ENCODE results near the gene TAS1R1. TPM values are rescaled to one million over a fixed set of nuclear protein-coding genes. Genes with fewer than 3 reads are reported as not detected.
A peak's percentile ranks its signal among the peaks of the same experiment; 100 is the strongest.

Gene TAS1R1
- total and polyA plus RNA-seq, 9 of the 15 experiments (the other 6 are each of a cell fraction or from before 2014, with no cell fraction given) = 0.06 TPM; not detected in 8

- 0 out of 2 replicates have a peak, but pooled peaks have one; percentile 38 for TF ChIP-seq HBP1 (CRISPR knock-in tag; IDR thresholded peaks at IDR 0.05)
- no peak; the same call in 1 of the 2 replicates for TF ChIP-seq KLF13 (tag; IDR thresholded peaks at IDR 0.05; ENCODE audit: borderline replicate concordance, low read depth)
- TF ChIP-seq HLTF (IDR thresholded peaks at IDR 0.05) = no peak
- no peak for TF ChIP-seq GTF3C2 (IDR thresholded peaks at IDR 0.05; ENCODE audit: borderline replicate concordance, extremely low read depth, insufficient read length)
- TF ChIP-seq ZNF639 (CRISPR knock-in tag; conservative IDR thresholded peaks at IDR 0.05 in 1 of 2, IDR thresholded peaks at IDR 0.05 in 1 of 2) = peak in 1 of 2 experiments; percentile 88; a peak in 2 of 4 replicates
- peak; percentile 55 for TF ChIP-seq ETV1 (tag; conservative IDR thresholded peaks at IDR 0.05; ENCODE audit: low read depth)
- TF ChIP-seq FUS (optimal IDR thresholded peaks at IDR 0.05; ENCODE audit: low read depth, low read length) = no peak
- TF ChIP-seq ZNF740 (CRISPR knock-in tag; IDR thresholded peaks at IDR 0.05) = no peak
- TF ChIP-seq ZNF740 (tag; IDR thresholded peaks at IDR 0.05) = peak in 1 of 2 experiments; percentile 53; a peak in 1 of 4 replicates
- TF ChIP-seq, protein P1, sequence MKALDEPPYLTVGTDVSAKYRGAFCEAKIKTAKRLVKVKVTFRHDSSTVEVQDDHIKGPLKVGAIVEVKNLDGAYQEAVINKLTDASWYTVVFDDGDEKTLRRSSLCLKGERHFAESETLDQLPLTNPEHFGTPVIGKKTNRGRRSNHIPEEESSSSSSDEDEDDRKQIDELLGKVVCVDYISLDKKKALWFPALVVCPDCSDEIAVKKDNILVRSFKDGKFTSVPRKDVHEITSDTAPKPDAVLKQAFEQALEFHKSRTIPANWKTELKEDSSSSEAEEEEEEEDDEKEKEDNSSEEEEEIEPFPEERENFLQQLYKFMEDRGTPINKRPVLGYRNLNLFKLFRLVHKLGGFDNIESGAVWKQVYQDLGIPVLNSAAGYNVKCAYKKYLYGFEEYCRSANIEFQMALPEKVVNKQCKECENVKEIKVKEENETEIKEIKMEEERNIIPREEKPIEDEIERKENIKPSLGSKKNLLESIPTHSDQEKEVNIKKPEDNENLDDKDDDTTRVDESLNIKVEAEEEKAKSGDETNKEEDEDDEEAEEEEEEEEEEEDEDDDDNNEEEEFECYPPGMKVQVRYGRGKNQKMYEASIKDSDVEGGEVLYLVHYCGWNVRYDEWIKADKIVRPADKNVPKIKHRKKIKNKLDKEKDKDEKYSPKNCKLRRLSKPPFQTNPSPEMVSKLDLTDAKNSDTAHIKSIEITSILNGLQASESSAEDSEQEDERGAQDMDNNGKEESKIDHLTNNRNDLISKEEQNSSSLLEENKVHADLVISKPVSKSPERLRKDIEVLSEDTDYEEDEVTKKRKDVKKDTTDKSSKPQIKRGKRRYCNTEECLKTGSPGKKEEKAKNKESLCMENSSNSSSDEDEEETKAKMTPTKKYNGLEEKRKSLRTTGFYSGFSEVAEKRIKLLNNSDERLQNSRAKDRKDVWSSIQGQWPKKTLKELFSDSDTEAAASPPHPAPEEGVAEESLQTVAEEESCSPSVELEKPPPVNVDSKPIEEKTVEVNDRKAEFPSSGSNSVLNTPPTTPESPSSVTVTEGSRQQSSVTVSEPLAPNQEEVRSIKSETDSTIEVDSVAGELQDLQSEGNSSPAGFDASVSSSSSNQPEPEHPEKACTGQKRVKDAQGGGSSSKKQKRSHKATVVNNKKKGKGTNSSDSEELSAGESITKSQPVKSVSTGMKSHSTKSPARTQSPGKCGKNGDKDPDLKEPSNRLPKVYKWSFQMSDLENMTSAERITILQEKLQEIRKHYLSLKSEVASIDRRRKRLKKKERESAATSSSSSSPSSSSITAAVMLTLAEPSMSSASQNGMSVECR (CRISPR knock-in tag; IDR thresholded peaks at IDR 0.05) = peak; percentile 90
- TF ChIP-seq ZNF354B (CRISPR knock-in tag; IDR thresholded peaks at IDR 0.05) = 0 out of 2 replicates have a peak, but pooled peaks have one; percentile 21
- TF ChIP-seq ZSCAN32 (CRISPR knock-in tag; IDR thresholded peaks at IDR 0.05) = 0 out of 2 replicates have a peak, but pooled peaks have one; percentile 12
- TF ChIP-seq MEF2A (IDR thresholded peaks at IDR 0.05; ENCODE audit: control insufficient read depth, low read depth, low read length) = no peak
- no peak for TF ChIP-seq FOSL1 (tag; conservative IDR thresholded peaks at IDR 0.05)
- TF ChIP-seq ZNF274 (IDR thresholded peaks at IDR 0.05; ENCODE audit: borderline replicate concordance, low read depth, low read length) = no peak
Observed at GRCh38 chr1:6603915-6604558, 48.9 kb downstream of the TAS1R1 start (continued).
